Colonic mucosa (tissue), 4 donors: ENCODE data around the gene FAM13A. TPM values are rescaled to one million over a fixed set of nuclear protein-coding genes. Genes with fewer than 3 reads are reported as not detected.

Source experiments
- DNase-seq: peaks from one replicate; pipeline ENCODE4 v3.0.0-alpha.2; 2020
- H3K27ac ChIP-seq: fragments of 200-600 bp; one replicate; pipeline ENCODE4 v1.8.0; 2021
- H3K27me3 ChIP-seq: fragments of 200-600 bp; one replicate; pipeline ENCODE4 v1.8.0; 2021
- H3K36me3 ChIP-seq: fragments of 200-600 bp; one replicate; pipeline ENCODE4 v1.8.0; 2021
- H3K4me1 ChIP-seq: fragments of 200-600 bp; one replicate; pipeline ENCODE4 v1.8.0; 2021; ENCODE audit warnings: mild to moderate bottlenecking
- H3K4me3 ChIP-seq: fragments of 200-600 bp; one replicate; pipeline ENCODE4 v1.8.0; 2021
- H3K9ac ChIP-seq, 2 donors: one replicate each; pipeline ENCODE4 v1.7.0; 2013; ENCODE audit warnings: control low read depth in 2 of 2, low read depth in 2 of 2, low read length in 2 of 2
- H3K9me3 ChIP-seq: fragments of 200-600 bp; one replicate; pipeline ENCODE4 v1.8.0; 2021
- intact Hi-C: fragments of 100-400 bp; cut with DNase I; formaldehyde crosslinking; loops from one replicate; pipeline ENCODE4 v1.14.1; 2022
- total RNA-seq, 2 donors: library from RNA; stranded (reverse); fragmentation: NEBNext Ultra II Directional in 1 of 2; extraction: Animal tissue kit (Norgen Biotek cat#: 25700) in 1 of 2; gene quantifications; one replicate each; pipeline ENCODE4 v1.2.1, GENCODE V29; 2021
- TF ChIP-seq, protein P1 (sequence below): fragments of 200-600 bp; IDR thresholded peaks from one replicate; pipeline ENCODE4 v1.8.0; 2022; ENCODE audit warnings: antibody characterized with exemption, mild to moderate bottlenecking
- donor health status: healthy.
- donor health status: DM: no; HTN: no; CAD: no.
- donor health status: DM: no; HTN: no; CAD: no.

FAM13A gene
- total RNA-seq, 2 donors from 2014 or later = 34.0 to 248 TPM

- Histone ChIP-seq H3K9me3 (no peaks in the 10 kb centered on the region), H3K4me3 (no peak overlapping the region), H3K9ac (no peak overlapping the region), H3K27me3 (no peaks in the 10 kb centered on the region), H3K27ac (peak overlapping the region; percentile 34), H3K4me1 (no peaks in the 10 kb centered on the region), H3K36me3 (no peaks in the 10 kb centered on the region)
- intact Hi-C loops = no loop called here
- TF ChIP-seq, protein P1, sequence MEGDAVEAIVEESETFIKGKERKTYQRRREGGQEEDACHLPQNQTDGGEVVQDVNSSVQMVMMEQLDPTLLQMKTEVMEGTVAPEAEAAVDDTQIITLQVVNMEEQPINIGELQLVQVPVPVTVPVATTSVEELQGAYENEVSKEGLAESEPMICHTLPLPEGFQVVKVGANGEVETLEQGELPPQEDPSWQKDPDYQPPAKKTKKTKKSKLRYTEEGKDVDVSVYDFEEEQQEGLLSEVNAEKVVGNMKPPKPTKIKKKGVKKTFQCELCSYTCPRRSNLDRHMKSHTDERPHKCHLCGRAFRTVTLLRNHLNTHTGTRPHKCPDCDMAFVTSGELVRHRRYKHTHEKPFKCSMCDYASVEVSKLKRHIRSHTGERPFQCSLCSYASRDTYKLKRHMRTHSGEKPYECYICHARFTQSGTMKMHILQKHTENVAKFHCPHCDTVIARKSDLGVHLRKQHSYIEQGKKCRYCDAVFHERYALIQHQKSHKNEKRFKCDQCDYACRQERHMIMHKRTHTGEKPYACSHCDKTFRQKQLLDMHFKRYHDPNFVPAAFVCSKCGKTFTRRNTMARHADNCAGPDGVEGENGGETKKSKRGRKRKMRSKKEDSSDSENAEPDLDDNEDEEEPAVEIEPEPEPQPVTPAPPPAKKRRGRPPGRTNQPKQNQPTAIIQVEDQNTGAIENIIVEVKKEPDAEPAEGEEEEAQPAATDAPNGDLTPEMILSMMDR = no peak
- peak; percentile 41 for DNase-seq
Measured at GRCh38 chr4:88868510-88868909, 188.5 kb downstream of the FAM13A start.

- intact Hi-C loops = no loop called here
- Histone ChIP-seq H3K4me3 (no peak overlapping the region), H3K36me3 (no peaks in the 10 kb centered on the region), H3K4me1 (no peaks in the 10 kb centered on the region), H3K9ac (no peak overlapping the region), H3K9me3 (no peaks in the 10 kb centered on the region), H3K27me3 (no peaks in the 10 kb centered on the region), H3K27ac (no peak overlapping the region)
- TF ChIP-seq, protein P1 = no peak
- DNase-seq = no peak
Measured at GRCh38 chr4:88866862-88867550, 190.0 kb downstream of the FAM13A start.

DNA sequence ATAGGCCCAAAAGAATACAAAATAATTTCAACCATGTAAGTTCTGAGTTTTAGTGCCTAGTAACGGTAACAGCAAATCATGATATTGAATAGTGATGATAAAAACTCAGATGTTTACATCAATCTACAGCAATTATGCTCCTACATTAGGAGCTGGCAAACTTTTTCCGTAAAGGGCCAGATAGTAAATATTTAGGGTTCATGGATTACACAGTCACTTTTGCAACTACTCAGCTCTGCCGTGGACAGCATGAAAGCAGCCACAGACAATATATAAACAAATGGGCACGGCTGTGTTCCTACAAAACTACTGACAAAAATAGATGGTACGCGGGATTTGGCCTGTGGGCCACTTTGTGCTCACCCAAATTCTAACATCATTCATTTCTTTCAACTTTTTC lies 191.5 kb downstream of the FAM13A start:
- no peak overlapping the region for H3K4me3 ChIP-seq
- H3K9me3 ChIP-seq = no peaks in the 10 kb centered on the region
- DNase-seq = no peak
- H3K9ac ChIP-seq = no peak overlapping the region
- TF ChIP-seq, protein P1 = no peak
- intact Hi-C loops = no loop called here
- H3K27me3 ChIP-seq = no peaks in the 10 kb centered on the region
- no peaks in the 10 kb centered on the region for H3K4me1 ChIP-seq
- no peak overlapping the region for H3K27ac ChIP-seq
- no peaks in the 10 kb centered on the region for H3K36me3 ChIP-seq

DNA sequence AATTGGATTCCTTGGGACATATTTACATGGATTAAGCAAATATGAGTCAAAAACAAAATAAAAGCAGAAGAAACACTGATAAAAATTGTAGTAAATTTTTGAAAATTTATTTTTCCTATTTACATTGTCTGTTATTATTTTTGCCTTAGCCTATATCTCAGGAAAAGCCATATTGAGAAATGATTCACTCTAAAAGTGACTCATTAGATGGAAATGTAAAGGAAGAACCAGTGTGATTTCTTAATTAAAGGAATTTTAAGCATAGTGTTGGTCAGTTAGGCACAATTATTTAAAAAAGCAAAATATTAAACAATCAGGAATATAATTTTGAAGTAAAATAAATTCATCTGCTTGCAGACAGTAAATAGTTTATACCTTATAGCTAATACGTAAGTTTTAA lies 191.9 kb downstream of the FAM13A start:
- no peak overlapping the region for H3K4me3 ChIP-seq
- H3K27me3 ChIP-seq = no peaks in the 10 kb centered on the region
- H3K27ac ChIP-seq = no peak overlapping the region
- no peaks in the 10 kb centered on the region for H3K9me3 ChIP-seq
- TF ChIP-seq, protein P1 = no peak
- no peaks in the 10 kb centered on the region for H3K4me1 ChIP-seq
- intact Hi-C loops = no loop called here
- no peak for DNase-seq
- no peak overlapping the region for H3K9ac ChIP-seq
- H3K36me3 ChIP-seq = no peaks in the 10 kb centered on the region

- DNase-seq = no peak
- intact Hi-C loops = no loop called here
- Histone ChIP-seq H3K27ac (no peak overlapping the region), H3K9ac (no peak overlapping the region), H3K9me3 (no peaks in the 10 kb centered on the region), H3K4me1 (no peaks in the 10 kb centered on the region), H3K4me3 (no peak overlapping the region), H3K36me3 (no peaks in the 10 kb centered on the region), H3K27me3 (no peaks in the 10 kb centered on the region)
- TF ChIP-seq, protein P1 = no peak
Measured at GRCh38 chr4:88860586-88860985, 196.4 kb downstream of the FAM13A start.
